ENCODE measurements around the gene ZNF22.

Gene ZNF22

DNA sequence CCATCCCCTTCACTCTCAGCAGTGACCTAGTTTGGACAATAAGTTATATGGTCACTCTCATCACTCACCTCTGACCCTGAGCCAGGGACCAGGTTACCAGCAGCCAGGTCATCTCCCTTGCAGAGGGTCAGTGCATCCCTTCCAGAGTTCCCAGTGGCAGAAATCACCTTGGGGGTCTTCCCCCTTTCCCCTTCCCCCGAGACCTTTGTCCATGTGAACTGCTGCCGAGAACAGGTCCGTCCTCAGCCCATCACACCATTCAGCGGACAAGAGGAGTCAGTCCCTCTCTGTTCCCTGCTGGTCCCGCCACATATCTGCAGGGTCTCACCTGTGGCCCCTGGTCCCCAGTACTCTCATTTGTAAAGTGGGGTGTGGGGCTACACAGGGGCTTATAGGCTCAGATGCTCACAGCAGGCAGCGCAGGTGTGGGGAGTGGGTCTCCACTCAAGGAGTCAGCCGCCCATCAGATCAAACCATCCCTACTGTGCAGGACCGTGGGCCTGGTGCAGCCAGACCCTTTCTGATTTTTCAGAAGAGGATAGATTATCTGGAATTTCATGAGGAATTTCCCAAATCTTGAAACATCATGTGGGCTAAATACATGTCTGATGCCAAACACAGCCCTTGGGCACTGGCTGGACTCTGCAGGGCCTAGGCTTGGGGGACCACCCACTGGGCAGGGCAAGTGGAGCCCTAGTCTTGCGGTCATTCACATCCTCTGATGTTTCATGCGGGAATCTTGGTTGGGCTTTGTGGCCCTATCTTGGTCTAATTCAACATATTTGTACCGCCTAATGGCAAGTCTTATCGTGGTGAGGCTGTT lies 28.6 kb upstream of the ZNF22 start:
- POLR2A ChIA-PET = interaction anchor here (0.8 to 1.1 kb wide), 2 partner anchors 10 to 402 kb away, joined by 3 read pairs; partner anchors contain the start of gene ALOX5
- TF ChIP-seq, protein P1, sequence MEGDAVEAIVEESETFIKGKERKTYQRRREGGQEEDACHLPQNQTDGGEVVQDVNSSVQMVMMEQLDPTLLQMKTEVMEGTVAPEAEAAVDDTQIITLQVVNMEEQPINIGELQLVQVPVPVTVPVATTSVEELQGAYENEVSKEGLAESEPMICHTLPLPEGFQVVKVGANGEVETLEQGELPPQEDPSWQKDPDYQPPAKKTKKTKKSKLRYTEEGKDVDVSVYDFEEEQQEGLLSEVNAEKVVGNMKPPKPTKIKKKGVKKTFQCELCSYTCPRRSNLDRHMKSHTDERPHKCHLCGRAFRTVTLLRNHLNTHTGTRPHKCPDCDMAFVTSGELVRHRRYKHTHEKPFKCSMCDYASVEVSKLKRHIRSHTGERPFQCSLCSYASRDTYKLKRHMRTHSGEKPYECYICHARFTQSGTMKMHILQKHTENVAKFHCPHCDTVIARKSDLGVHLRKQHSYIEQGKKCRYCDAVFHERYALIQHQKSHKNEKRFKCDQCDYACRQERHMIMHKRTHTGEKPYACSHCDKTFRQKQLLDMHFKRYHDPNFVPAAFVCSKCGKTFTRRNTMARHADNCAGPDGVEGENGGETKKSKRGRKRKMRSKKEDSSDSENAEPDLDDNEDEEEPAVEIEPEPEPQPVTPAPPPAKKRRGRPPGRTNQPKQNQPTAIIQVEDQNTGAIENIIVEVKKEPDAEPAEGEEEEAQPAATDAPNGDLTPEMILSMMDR (IDR thresholded peaks at IDR 0.05; ENCODE audit: control extremely low read depth, extremely low read depth, low read depth, missing control alignments) = no peak
- CTCF ChIA-PET = interaction anchor here (1.2 to 2.6 kb wide), 5 partner anchors 10 to 39 kb away, joined by 3 to 32 read pairs (median 9); no protein-coding TSS in a partner anchor
- no peak for DNase-seq (ENCODE audit: extremely low spot score)

DNA sequence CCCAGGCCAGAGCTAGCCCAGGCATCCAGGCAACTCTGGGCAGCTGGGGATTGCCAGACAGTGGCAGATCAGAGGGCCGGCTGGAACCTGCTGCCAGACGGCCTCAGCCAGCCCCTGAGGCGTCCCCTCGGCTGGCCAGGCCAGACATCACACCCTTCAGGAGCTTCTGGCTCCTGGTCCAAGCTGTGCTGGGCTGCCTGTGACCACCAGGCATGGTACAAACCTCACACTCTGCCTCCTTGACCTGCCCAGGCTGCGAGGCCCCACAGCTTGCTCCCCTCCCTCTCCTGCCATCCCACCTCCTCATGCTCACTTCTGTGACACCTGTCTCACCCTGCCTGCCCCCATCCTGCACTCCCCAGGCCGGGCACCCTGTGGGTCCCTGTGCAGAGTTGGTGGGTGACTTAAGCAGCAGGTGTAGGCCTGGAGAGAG lies 27.8 kb upstream of the ZNF22 start:
- DNase-seq (ENCODE audit: extremely low spot score) = no peak
- TF ChIP-seq, protein P1 (IDR thresholded peaks at IDR 0.05; ENCODE audit: control extremely low read depth, extremely low read depth, low read depth, missing control alignments) = no peak
- POLR2A ChIA-PET = interaction anchor here (0.8 to 1.1 kb wide), 2 partner anchors 10 to 401 kb away, joined by 3 read pairs; partner anchors contain the start of gene ALOX5
- CTCF ChIA-PET = interaction anchor here (1.0 to 2.6 kb wide), 6 partner anchors 10 to 40 kb away, joined by 3 to 32 read pairs (median 8); no protein-coding TSS in a partner anchor

DNA sequence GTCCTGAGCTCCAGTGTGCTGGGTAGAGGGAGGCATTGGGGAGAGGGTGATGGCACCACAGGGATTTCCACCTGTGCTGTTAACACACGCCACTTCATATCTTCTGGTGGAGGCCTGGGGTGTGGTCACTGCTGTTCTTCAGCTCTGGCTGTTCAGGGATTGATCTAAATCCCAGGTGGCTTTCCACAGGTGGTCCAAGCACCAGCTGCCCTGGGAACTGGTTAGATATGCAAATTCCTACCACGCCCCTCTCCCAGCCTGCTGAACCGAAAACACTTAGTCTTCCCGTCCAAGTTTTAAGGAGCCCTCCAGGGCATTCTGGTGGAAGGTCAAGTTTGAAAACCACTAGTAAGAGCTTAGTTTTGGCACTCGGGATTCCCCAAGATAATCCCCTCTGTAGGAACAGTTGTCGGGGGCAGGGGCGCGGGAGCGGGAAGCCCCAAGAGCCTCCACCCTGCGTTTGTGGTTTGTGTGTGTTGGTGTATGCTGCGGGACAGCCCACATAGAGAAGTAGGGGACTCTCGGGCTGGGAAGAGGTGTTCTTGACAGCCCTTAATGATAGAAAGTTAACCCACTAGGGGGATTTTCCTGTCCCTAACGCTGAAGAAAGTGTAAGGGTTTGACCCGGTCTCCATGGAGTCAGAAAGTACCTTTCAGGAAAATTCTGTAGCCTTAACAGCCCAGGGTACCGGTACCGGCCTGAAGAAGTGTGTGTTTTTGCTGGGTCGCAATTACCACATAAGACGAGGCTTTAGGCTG lies 27.2 kb upstream of the ZNF22 start:
- TF ChIP-seq, protein P1 (IDR thresholded peaks at IDR 0.05; ENCODE audit: control extremely low read depth, extremely low read depth, low read depth, missing control alignments) = no peak
- CTCF ChIA-PET = interaction anchor here (0.7 to 2.6 kb wide), 11 partner anchors 8 to 45 kb away, joined by 3 to 32 read pairs (median 3); no protein-coding TSS in a partner anchor
- DNase-seq (ENCODE audit: extremely low spot score) = peak; percentile 38
- POLR2A ChIA-PET = interaction anchor here (0.8 to 1.1 kb wide), 2 partner anchors 9 to 400 kb away, joined by 3 read pairs; partner anchors contain the start of gene ALOX5

DNA sequence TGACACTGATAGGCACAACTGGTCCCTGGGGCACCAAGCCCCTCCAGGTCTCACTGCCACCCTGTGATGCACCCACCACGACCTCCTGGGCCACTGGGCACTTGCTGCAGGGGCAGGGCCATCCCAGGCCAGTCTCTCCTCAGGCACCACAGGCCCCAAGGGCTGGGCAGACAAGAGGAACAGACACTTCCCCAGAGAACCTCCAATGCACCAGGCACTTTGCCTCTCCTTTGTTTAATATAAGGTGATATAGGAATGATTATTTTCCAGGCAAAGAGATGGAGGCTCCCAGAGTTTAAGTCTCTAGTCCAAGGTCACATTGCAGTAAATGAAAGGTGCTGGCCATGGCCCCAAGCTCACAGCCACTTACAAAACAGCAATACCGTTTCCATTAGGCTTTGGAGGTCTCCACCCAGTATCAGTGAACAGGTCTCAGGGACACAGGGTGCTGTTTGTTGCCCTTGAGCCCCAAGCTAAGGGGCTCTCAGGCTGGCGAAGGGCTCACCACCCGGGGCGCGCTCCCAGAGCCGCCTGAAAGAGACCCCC lies 26.6 kb upstream of the ZNF22 start:
- ChIA-PET CTCF (interaction anchor here (0.7 to 2.6 kb wide), 7 partner anchors 8 to 45 kb away, joined by 3 to 32 read pairs (median 3); no protein-coding TSS in a partner anchor), POLR2A (no interaction called here)
- TF ChIP-seq, protein P1 (IDR thresholded peaks at IDR 0.05; ENCODE audit: control extremely low read depth, extremely low read depth, low read depth, missing control alignments) = no peak
- DNase-seq (ENCODE audit: extremely low spot score) = no peak

DNA sequence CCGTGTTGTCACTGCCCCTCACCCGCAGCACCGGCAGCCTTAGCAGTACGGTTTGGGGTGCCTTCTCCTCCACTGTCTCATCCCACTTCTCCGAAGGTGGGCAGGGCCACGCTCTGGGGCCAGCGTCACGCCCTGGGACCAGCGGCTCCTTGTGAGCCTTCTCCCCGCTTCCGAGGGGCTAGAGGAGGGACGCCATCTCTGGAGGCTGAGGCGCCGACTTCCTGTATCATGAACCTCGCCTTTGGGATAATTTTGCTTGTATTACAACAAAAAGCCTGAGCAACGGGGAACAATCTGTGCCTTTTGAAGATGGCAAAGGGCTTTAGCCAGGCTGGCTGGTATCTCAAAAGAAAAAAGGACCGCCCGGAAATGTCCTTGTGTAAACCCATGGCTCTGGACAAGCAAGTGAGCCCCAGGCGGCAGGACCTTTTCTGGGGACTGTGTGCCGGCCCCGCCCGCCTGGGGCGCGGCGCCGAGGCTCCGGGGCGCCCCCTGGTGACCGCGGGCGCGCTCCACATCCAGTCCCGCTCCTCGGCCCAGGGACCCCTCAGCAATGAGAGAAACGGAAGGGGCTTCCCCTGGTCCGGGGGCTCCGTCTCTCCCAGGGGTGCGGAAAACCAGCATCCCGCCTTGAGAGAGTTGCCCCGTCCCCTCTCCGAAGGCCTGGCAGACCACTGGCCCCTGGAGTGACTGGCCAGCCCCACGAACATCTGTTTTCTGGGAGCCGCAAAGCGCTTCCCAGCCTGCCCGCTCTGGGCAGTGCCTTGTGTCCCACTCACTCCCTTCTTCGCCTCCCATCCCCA lies 25.9 kb upstream of the ZNF22 start:
- CTCF ChIA-PET = interaction anchor here (0.7 to 8.6 kb wide), 9 partner anchors 11 to 46 kb away, joined by 3 to 114 read pairs (median 8); partner anchors contain the start of genes RASSF4 and ZNF22
- peak; percentile 85 for DNase-seq (ENCODE audit: extremely low spot score)
- POLR2A ChIA-PET = no interaction called here
- TF ChIP-seq, protein P1 (IDR thresholded peaks at IDR 0.05; ENCODE audit: control extremely low read depth, extremely low read depth, low read depth, missing control alignments) = peak; percentile 88
